ENCODE measurements around the gene CYP19A1.

Gene CYP19A1

GRCh38 chr15:51310064-51310463 lies 28.3 kb downstream of the CYP19A1 start:
- no peaks in the 10 kb centered on the region for H3K9me3 ChIP-seq (ENCODE audit: insufficient read depth, low read length)
- peaks cover 3% of the 10 kb centered on the region; the same call in 1 of the 2 replicates for H3K4me1 ChIP-seq (ENCODE audit: low read length)
- TF ChIP-seq EZH2phosphoT487 (IDR thresholded peaks at IDR 0.05; ENCODE audit: low read depth) (no peak), CTCF (IDR thresholded peaks at IDR 0.05; ENCODE audit: low read depth, low read length) (no peak)
- H3K4me3 ChIP-seq (ENCODE audit: low read length), result no peak overlapping the region
- no peaks in the 10 kb centered on the region for H3K79me2 ChIP-seq (ENCODE audit: low read length)
- H3K27ac ChIP-seq (ENCODE audit: low read length), result no peak overlapping the region
- H3K9ac ChIP-seq (ENCODE audit: low read length), result no peak overlapping the region
- H3K27me3 ChIP-seq (ENCODE audit: low read depth, low read length), result no peaks in the 10 kb centered on the region
- no peak overlapping the region for H3K4me2 ChIP-seq (ENCODE audit: low read length)
- no peak overlapping the region for H2AFZ ChIP-seq (ENCODE audit: low read depth, low read length)
- no peaks in the 10 kb centered on the region for H4K20me1 ChIP-seq (ENCODE audit: insufficient read depth, low read length)
- H3K36me3 ChIP-seq (replicated peaks; ENCODE audit: low read depth, low read length), result no peaks in the 10 kb centered on the region

GRCh38 chr15:51307811-51308210 lies 30.6 kb downstream of the CYP19A1 start:
- H3K4me3 ChIP-seq (ENCODE audit: low read length), result no peak overlapping the region
- H3K9me3 ChIP-seq (ENCODE audit: insufficient read depth, low read length), result no peaks in the 10 kb centered on the region
- H3K36me3 ChIP-seq (replicated peaks; ENCODE audit: low read depth, low read length), result no peaks in the 10 kb centered on the region
- no peak overlapping the region for H3K27ac ChIP-seq (ENCODE audit: low read length)
- no peak overlapping the region for H2AFZ ChIP-seq (ENCODE audit: low read depth, low read length)
- H4K20me1 ChIP-seq (ENCODE audit: insufficient read depth, low read length), result no peaks in the 10 kb centered on the region
- H3K27me3 ChIP-seq (ENCODE audit: low read depth, low read length), result no peaks in the 10 kb centered on the region
- H3K9ac ChIP-seq (ENCODE audit: low read length), result no peak overlapping the region
- no peak overlapping the region for H3K4me2 ChIP-seq (ENCODE audit: low read length)
- peaks cover 18% of the 10 kb centered on the region for H3K4me1 ChIP-seq (ENCODE audit: low read length)
- no peak for TF ChIP-seq CTCF (IDR thresholded peaks at IDR 0.05; ENCODE audit: low read depth, low read length)
- TF ChIP-seq EZH2phosphoT487 (IDR thresholded peaks at IDR 0.05; ENCODE audit: low read depth), result no peak
- H3K79me2 ChIP-seq (ENCODE audit: low read length), result no peaks in the 10 kb centered on the region

- Histone ChIP-seq H3K27me3 (ENCODE audit: low read depth, low read length) (no peaks in the 10 kb centered on the region), H3K36me3 (replicated peaks; ENCODE audit: low read depth, low read length) (no peaks in the 10 kb centered on the region), H3K4me1 (ENCODE audit: low read length) (peaks cover 23% of the 10 kb centered on the region), H4K20me1 (ENCODE audit: insufficient read depth, low read length) (no peaks in the 10 kb centered on the region), H3K27ac (ENCODE audit: low read length) (no peak overlapping the region), H3K4me2 (ENCODE audit: low read length) (no peak overlapping the region), H3K4me3 (ENCODE audit: low read length) (no peak overlapping the region), H2AFZ (ENCODE audit: low read depth, low read length) (no peak overlapping the region), H3K9me3 (ENCODE audit: insufficient read depth, low read length) (no peaks in the 10 kb centered on the region), H3K9ac (ENCODE audit: low read length) (no peak overlapping the region), H3K79me2 (ENCODE audit: low read length) (no peaks in the 10 kb centered on the region)
- no peak for TF ChIP-seq EZH2phosphoT487 (IDR thresholded peaks at IDR 0.05; ENCODE audit: low read depth)
- no peak for TF ChIP-seq CTCF (IDR thresholded peaks at IDR 0.05; ENCODE audit: low read depth, low read length)
Observed at GRCh38 chr15:51307325-51307724, 31.1 kb downstream of the CYP19A1 start.

GRCh38 chr15:51303462-51303980 lies 34.9 kb downstream of the CYP19A1 start:
- H4K20me1 ChIP-seq (ENCODE audit: insufficient read depth, low read length), result no peaks in the 10 kb centered on the region
- TF ChIP-seq CTCF (IDR thresholded peaks at IDR 0.05; ENCODE audit: low read depth, low read length) (no peak), EZH2phosphoT487 (IDR thresholded peaks at IDR 0.05; ENCODE audit: low read depth) (no peak)
- no peaks in the 10 kb centered on the region for H3K27me3 ChIP-seq (ENCODE audit: low read depth, low read length)
- peaks cover 27% of the 10 kb centered on the region for H3K4me1 ChIP-seq (ENCODE audit: low read length)
- no peaks in the 10 kb centered on the region for H3K36me3 ChIP-seq (replicated peaks; ENCODE audit: low read depth, low read length)
- H3K9ac ChIP-seq (ENCODE audit: low read length), result peak overlapping the region; percentile 16; the same call in 1 of the 2 replicates
- H2AFZ ChIP-seq (ENCODE audit: low read depth, low read length), result 0 out of 2 replicates have a peak overlapping the region, but pooled peaks have one; percentile 8
- H3K79me2 ChIP-seq (ENCODE audit: low read length), result no peaks in the 10 kb centered on the region
- H3K4me3 ChIP-seq (ENCODE audit: low read length), result peak overlapping the region; percentile 13
- peak overlapping the region; percentile 55 for H3K4me2 ChIP-seq (ENCODE audit: low read length)
- H3K9me3 ChIP-seq (ENCODE audit: insufficient read depth, low read length), result no peaks in the 10 kb centered on the region
- H3K27ac ChIP-seq (ENCODE audit: low read length), result peak overlapping the region; percentile 32

All from OCI-LY3 (cell line).